Psoas muscle (tissue), 8 donors: ENCODE results near the gene GADD45G. TPM values are rescaled to one million over a fixed set of nuclear protein-coding genes. Genes with fewer than 3 reads are reported as not detected.
A peak's percentile ranks its signal among the peaks of the same experiment; 100 is the strongest.

Experiments
- ATAC-seq, 4 donors: fragments of 200-7000 bp; cut with Tn5 transposase; one replicate each; pipeline ENCODE4 v1.9.1; 2020; ENCODE audit warnings: moderate library complexity in 3 of 4, mild to moderate bottlenecking in 2 of 4
- DNase-seq, 2 donors: peaks; one replicate each; pipeline ENCODE4 v3.0.0-alpha.2; 2020
- H3K27ac ChIP-seq: fragments of 200-600 bp; one replicate; pipeline ENCODE4 v1.8.0; 2022
- H3K27me3 ChIP-seq, 3 donors: fragments of 200-600 bp in 1 of 3; one replicate each; pipeline versions ENCODE4 v1.6.1 to v1.8.0; 2013 to 2022; ENCODE audit warnings: low read length in 2 of 3, mild to moderate bottlenecking in 2 of 3, moderate library complexity in 1 of 3; ENCODE audit not compliant: insufficient read depth in 3 of 3
- H3K36me3 ChIP-seq, 2 donors: fragments of 200-600 bp in 1 of 2; one replicate each; pipeline versions ENCODE4 v1.6.1 to v1.8.0; 2013 to 2022; ENCODE audit warnings: low read depth in 1 of 2, mild to moderate bottlenecking in 1 of 2, moderate library complexity in 1 of 2; ENCODE audit not compliant: insufficient read depth in 1 of 2
- H3K4me1 ChIP-seq: fragments of 200-600 bp; one replicate; pipeline ENCODE4 v1.8.0; 2022
- H3K4me3 ChIP-seq: fragments of 200-600 bp; one replicate; pipeline ENCODE4 v1.8.0; 2022; ENCODE audit warnings: mild to moderate bottlenecking
- H3K9me3 ChIP-seq: fragments of 200-600 bp; one replicate; pipeline ENCODE4 v1.8.0; 2022
- CTCF ChIP-seq: fragments of 200-600 bp; IDR thresholded peaks from one replicate; pipeline ENCODE4 v1.8.0; 2022; ENCODE audit warnings: antibody characterized with exemption
- WGBS, 3 donors: extraction: QIAGEN DNeasy Blood & Tissue Kit; methylation state at CpG; one replicate each; pipeline versions ENCODE4 v1.1.6 to v1.1.7; 2013; 5-methylcytosine and 5-hydroxymethylcytosine counted together
- intact Hi-C, 2 donors: fragments of 100-400 bp; cut with DNase I; formaldehyde crosslinking; loops; one replicate each; pipeline versions ENCODE4 v1.11.0 to v1.14.2; 2022
- polyA plus RNA-seq, 3 donors: library from polyadenylated mRNA; stranded (reverse); fragments of 200-250 nt; gene quantifications; one replicate each; pipeline ENCODE4 v1.2.3, GENCODE V29; 2013
- total RNA-seq, 4 donors: library from RNA; stranded (reverse); fragmentation: NEBNext Ultra II Directional in 2 of 4; extraction: Animal tissue kit (Norgen Biotek cat#: 25700) in 2 of 4; gene quantifications; one replicate each; pipeline versions ENCODE4 v1.2.1 to v1.2.4, GENCODE V29; 2021 to 2023
- donor health status: healthy with polysubstance abuse.
- donor health status: DM: no; HTN: no; CAD: no; lungs with moderate emphysema.
- donor health status: Bipolar disorder and iron deficiency.
- donor health status: healthy.
- donor health status: DM: yes; HTN: yes; CAD: no.
- donor health status: DM: no; HTN: no; CAD: no.
- donor health status: DM: no; HTN: no; CAD: no.
- donor health status: DM: yes; HTN: yes; CAD: no.

Gene GADD45G
- total and polyA plus RNA-seq, 7 donors = 2.4 to 288 (median 30.7) TPM

- Histone ChIP-seq H3K9me3 (no peaks in the 10 kb centered on the region), H3K4me1 (peaks cover 49% of the 10 kb centered on the region), H3K27ac (no peak overlapping the region), H3K27me3 (no peaks in the 10 kb centered on the region), H3K4me3 (no peak overlapping the region), H3K36me3 (no peaks in the 10 kb centered on the region)
- DNase-seq (no peak), ATAC-seq (peak in 3 of 4 donors; percentile 29 to 63 (median 49))
- TF ChIP-seq CTCF = no peak
- intact Hi-C loops = loop anchor here in 1 of 2 donors (10.0 kb wide), 1 partner anchor 249 kb away; no protein-coding TSS in a partner anchor
- WGBS, 3 donors = 24 to 35% (median 33%) methylated on average over 5 of the region's 5 CpGs
Observed at GRCh38 chr9:89635816-89636215, 31.0 kb downstream of the GADD45G start.

GRCh38 chr9:89637787-89638186 lies 33.0 kb downstream of the GADD45G start:
- no peak overlapping the region for H3K27ac ChIP-seq
- peaks cover 51% of the 10 kb centered on the region for H3K4me1 ChIP-seq

GRCh38 chr9:89638359-89638758 lies 33.5 kb downstream of the GADD45G start:
- H3K4me3 ChIP-seq = no peak overlapping the region
- no peaks in the 10 kb centered on the region for H3K9me3 ChIP-seq
- ATAC-seq (no peak), DNase-seq (no peak)
- intact Hi-C loops = loop anchor here in 1 of 2 donors (2.0 to 10.0 kb wide), 2 partner anchors 34 to 246 kb away; partner anchors contain the start of gene GADD45G
- whole genome bisulfite sequencing, 3 donors = 60 to 68% (median 64%) methylated on average over 5 of the region's 5 CpGs
- TF ChIP-seq CTCF = no peak
- no peaks in the 10 kb centered on the region for H3K36me3 ChIP-seq
- peak overlapping the region; percentile 69 for H3K27ac ChIP-seq
- no peaks in the 10 kb centered on the region for H3K27me3 ChIP-seq
- H3K4me1 ChIP-seq = peaks cover 56% of the 10 kb centered on the region

More at GRCh38 chr9:89637787-89638186, 33.0 kb downstream of the GADD45G start:
- Histone ChIP-seq H3K9me3 (no peaks in the 10 kb centered on the region), H3K27me3 (no peaks in the 10 kb centered on the region), H3K4me3 (no peak overlapping the region), H3K36me3 (no peaks in the 10 kb centered on the region)
- no peak for TF ChIP-seq CTCF
- no peak for ATAC-seq
- intact Hi-C loops = loop anchor here in 1 of 2 donors (2.0 to 10.0 kb wide), 2 partner anchors 33 to 247 kb away; partner anchors contain the start of gene GADD45G
- no peak for DNase-seq
- 91 to 96% (median 93%) methylated on average over 6 of the region's 6 CpGs for WGBS, 3 donors

GRCh38 chr9:89638893-89639292 lies 34.1 kb downstream of the GADD45G start:
- 33 to 65% (median 37%) methylated on average over 5 of the region's 5 CpGs for WGBS, 3 donors
- intact Hi-C loops = loop anchor here in 1 of 2 donors (2.0 to 10.0 kb wide), 2 partner anchors 34 to 246 kb away; partner anchors contain the start of gene GADD45G
- H3K4me1 ChIP-seq = peaks cover 56% of the 10 kb centered on the region
- peak; percentile 29 to 70 (median 56) for ATAC-seq
- no peak for DNase-seq
- H3K4me3 ChIP-seq = peak overlapping the region; percentile 51
- no peak for TF ChIP-seq CTCF
- no peaks in the 10 kb centered on the region for H3K9me3 ChIP-seq
- peak overlapping the region; percentile 69 for H3K27ac ChIP-seq
- H3K27me3 ChIP-seq = no peaks in the 10 kb centered on the region
- H3K36me3 ChIP-seq = no peaks in the 10 kb centered on the region
